Right lobe of liver (tissue), 6 donors: Measurements from ENCODE around the gene LSM14A. TPM values are rescaled to one million over a fixed set of nuclear protein-coding genes. Genes with fewer than 3 reads are reported as not detected.
"Not testable (repeated sequence)": the region's sequence is repeated elsewhere in the genome, so short reads cannot be mapped to it uniquely, and the experiment has no call there.

Experiments used
- ATAC-seq, 4 donors: fragments of 200-7000 bp; cut with Tn5 transposase; one replicate each; pipeline ENCODE4 v1.9.1; 2020; ENCODE audit warnings: mild to moderate bottlenecking in 4 of 4, moderate library complexity in 4 of 4
- DNase-seq, 3 donors: peaks; one replicate each; pipeline ENCODE4 v3.0.0-alpha.2; 2020
- H3K27ac ChIP-seq, 3 donors: fragments of 200-600 bp; one replicate each; pipeline ENCODE4 v1.8.0; 2022
- H3K27me3 ChIP-seq, 2 donors: fragments of 200-600 bp; one replicate each; pipeline ENCODE4 v1.8.0; 2022
- H3K36me3 ChIP-seq, 4 donors: fragments of 200-600 bp; sonication (generic) in 1 of 4; one replicate each; pipeline versions ENCODE4 v1.5.1 to v1.8.0; 2017 to 2022; ENCODE audit warnings: control low read depth in 1 of 4
- H3K4me1 ChIP-seq, 4 donors: fragments of 200-600 bp; sonication (generic) in 1 of 4; one replicate each; pipeline versions ENCODE4 v1.5.1 to v1.8.0; 2017 to 2022; ENCODE audit warnings: control low read depth in 1 of 4
- H3K4me3 ChIP-seq, 3 donors: fragments of 200-600 bp; one replicate each; pipeline ENCODE4 v1.8.0; 2022
- H3K9me3 ChIP-seq, 4 donors: fragments of 200-600 bp; sonication (generic) in 1 of 4; one replicate each; pipeline versions ENCODE4 v1.5.1 to v1.8.0; 2017 to 2022; ENCODE audit warnings: control low read depth in 1 of 4
- POLR2A ChIP-seq: fragments of 450-650 bp; IDR thresholded peaks from one replicate; pipeline ENCODE4 v1.6.1; 2017; ENCODE audit warnings: antibody characterized with exemption, mild to moderate bottlenecking
- WGBS: methylation state at CpG from one replicate; pipeline ENCODE4 v1.1.6; 2018; ENCODE audit warnings: low coverage, low lambda C conversion rate; ENCODE audit not compliant: insufficient coverage; ENCODE audit errors: missing lambda C conversion rate; 5-methylcytosine and 5-hydroxymethylcytosine counted together
- intact Hi-C, 2 donors: fragments of 100-400 bp; cut with DNase I; formaldehyde crosslinking; loops; one replicate each; pipeline versions ENCODE4 v1.11.2 to v1.14.1; 2022
- total RNA-seq, 6 experiments: library from RNA; depleted of rRNA in 2 of 6; stranded (reverse); fragments of >200 nt in 2 of 6; fragmentation: NEBNext Ultra II Directional in 3 of 6; extraction: Animal tissue kit (Norgen Biotek cat#: 25700) in 3 of 6; gene quantifications; one replicate each; pipeline versions ENCODE4 v1.1.0 to v1.2.4, GENCODE V29; 2016 to 2023
- TF ChIP-seq, protein P1 (sequence below), 4 donors: fragments of 200-600 bp in 3 of 4; fragments of 450-650 bp in 1 of 4; IDR thresholded peaks; one replicate each; pipeline versions ENCODE4 v1.5.1 to v1.8.0; 2016 to 2022; ENCODE audit warnings: antibody characterized with exemption in 4 of 4, mild to moderate bottlenecking in 2 of 4
- donor health status: DM: no; HTN: yes; CAD: no.
- donor health status: DM: no; HTN: no; CAD: no.
- donor health status: DM: no; HTN: no; CAD: no.
- donor health status: DM: no; HTN: yes; CAD: no.
- donor health status: DM: no; HTN: yes; CAD: no.

The LSM14A gene
- total RNA-seq, 6 experiments from 2014 or later = 32.1 to 61.9 (median 50.4) TPM

DNA sequence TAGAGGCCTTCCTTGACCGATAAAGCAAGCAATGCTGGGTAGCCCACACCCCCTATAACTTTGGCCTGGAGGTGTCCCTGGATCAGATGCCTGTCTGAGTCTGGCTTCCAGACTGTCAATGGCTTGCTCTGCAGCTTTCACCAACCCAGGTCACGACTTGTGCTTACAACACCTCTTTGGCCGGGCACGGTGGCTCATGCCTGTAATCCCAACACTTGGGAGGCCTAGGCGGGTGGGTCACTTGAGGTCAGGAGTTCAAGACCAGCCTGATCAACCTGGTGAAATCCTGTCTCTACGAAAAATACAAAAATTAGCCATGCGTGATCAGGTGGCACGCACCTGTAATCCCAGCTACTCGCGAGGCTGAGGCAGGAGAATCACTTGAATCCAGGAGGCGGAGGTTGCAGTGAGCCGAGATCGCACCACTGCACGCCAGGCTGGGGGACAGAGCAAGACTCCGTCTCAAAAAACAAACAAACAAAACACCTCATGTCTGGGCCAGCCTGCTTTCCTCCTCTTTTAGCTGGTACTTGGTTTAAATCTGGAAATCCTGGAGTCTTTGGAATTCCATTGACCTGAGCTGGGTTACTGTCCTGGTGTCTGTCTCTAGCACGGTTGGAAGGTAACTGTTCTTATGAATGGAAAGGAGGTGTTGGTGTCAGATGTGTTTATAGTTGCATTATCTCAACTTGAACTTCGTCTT is 71.7 kb downstream of the LSM14A start:
- Histone ChIP-seq H3K4me1 (no peaks in the 10 kb centered on the region), H3K4me3 (no peak overlapping the region), H3K36me3 (no peaks in the 10 kb centered on the region), H3K9me3 (no peaks in the 10 kb centered on the region), H3K27me3 (no peaks in the 10 kb centered on the region), H3K27ac (no peak overlapping the region)
- DNase-seq (no peak), ATAC-seq (peak in 1 of 4 donors; percentile 10)
- 53% methylated on average over 11 of the region's 17 CpGs for WGBS
- intact Hi-C loops = loop anchor here in 1 of 2 donors (10.0 kb wide), 1 partner anchor 101 kb away; no protein-coding TSS in a partner anchor
- TF ChIP-seq, protein P1, sequence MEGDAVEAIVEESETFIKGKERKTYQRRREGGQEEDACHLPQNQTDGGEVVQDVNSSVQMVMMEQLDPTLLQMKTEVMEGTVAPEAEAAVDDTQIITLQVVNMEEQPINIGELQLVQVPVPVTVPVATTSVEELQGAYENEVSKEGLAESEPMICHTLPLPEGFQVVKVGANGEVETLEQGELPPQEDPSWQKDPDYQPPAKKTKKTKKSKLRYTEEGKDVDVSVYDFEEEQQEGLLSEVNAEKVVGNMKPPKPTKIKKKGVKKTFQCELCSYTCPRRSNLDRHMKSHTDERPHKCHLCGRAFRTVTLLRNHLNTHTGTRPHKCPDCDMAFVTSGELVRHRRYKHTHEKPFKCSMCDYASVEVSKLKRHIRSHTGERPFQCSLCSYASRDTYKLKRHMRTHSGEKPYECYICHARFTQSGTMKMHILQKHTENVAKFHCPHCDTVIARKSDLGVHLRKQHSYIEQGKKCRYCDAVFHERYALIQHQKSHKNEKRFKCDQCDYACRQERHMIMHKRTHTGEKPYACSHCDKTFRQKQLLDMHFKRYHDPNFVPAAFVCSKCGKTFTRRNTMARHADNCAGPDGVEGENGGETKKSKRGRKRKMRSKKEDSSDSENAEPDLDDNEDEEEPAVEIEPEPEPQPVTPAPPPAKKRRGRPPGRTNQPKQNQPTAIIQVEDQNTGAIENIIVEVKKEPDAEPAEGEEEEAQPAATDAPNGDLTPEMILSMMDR (IDR thresholded peaks at IDR 0.05) = no peak
- TF ChIP-seq POLR2A = no peak

DNA sequence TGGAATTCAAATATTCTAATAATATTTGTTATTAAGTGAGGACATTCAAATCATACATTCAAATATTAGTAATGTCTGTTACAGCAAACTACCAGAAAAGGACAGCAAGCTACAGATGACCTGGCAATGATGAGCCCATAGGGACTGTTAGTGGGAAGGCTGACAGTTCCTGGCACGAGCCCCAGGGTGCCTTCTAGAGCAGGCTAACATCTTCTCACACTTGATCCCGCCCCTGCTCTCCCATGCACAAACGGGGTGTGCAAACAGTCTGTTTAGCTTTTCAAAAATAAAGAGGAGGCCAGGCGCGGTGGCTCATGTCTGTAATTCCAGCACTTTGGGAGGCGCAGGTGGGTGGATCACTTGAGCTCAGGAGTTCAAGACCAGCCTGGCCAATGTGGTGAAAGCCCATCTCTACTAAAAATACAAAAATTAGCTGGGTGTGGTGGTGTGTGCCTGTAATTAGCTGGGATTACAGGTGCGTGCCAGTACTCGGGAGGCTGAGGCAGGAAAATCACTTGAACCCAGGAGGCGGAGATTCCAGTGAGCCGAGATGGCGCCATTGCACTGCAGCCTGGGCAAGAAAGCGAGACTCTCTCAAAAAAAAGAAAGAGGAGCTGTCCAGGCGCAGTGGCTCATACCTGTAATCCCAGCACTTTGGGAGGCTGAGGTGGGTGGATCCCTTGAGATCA is 72.5 kb downstream of the LSM14A start:
- no peak for DNase-seq
- Histone ChIP-seq H3K36me3 (no peaks in the 10 kb centered on the region), H3K4me1 (no peaks in the 10 kb centered on the region), H3K27ac (no peak overlapping the region), H3K9me3 (no peaks in the 10 kb centered on the region), H3K4me3 (no peak overlapping the region), H3K27me3 (no peaks in the 10 kb centered on the region)
- ATAC-seq = no peak
- intact Hi-C loops = loop anchor here in 1 of 2 donors (10.0 kb wide), 1 partner anchor 100 kb away; no protein-coding TSS in a partner anchor
- TF ChIP-seq, protein P1 (IDR thresholded peaks at IDR 0.05) = no peak
- TF ChIP-seq POLR2A = no peak
- 83% methylated on average over 10 of the region's 13 CpGs for WGBS

DNA sequence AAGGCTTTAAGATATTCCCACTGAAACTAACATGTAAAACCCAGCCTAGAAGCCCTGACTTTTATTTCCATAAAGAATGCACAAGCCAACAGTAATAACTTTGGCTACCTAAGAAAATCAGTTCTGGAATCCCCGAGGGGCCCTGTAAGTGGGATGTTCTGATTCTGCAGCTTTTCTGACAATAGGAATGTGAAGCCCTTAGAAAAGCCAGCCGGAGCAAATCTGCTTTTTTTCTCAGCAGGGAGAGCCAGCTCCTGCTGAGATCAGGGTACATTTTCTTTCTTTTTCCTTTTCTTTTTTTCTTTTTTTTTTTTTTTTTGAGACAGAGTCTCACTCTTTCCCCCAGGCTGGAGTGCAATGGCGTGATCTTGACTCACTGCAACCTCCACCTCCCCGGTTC is 74.0 kb downstream of the LSM14A start:
- TF ChIP-seq, protein P1 (IDR thresholded peaks at IDR 0.05) = no peak
- TF ChIP-seq POLR2A = no peak
- 74% methylated on average over 2 of the region's 4 CpGs for WGBS
- no peak for DNase-seq
- no peaks in the 10 kb centered on the region for H3K4me1 ChIP-seq
- ATAC-seq = no peak
- intact Hi-C loops = loop anchor here in 1 of 2 donors (10.0 kb wide), 1 partner anchor 98 kb away; no protein-coding TSS in a partner anchor
- no peak overlapping the region for H3K27ac ChIP-seq
- H3K36me3 ChIP-seq = no peaks in the 10 kb centered on the region
- H3K4me3 ChIP-seq = no peak overlapping the region
- no peaks in the 10 kb centered on the region for H3K9me3 ChIP-seq
- no peaks in the 10 kb centered on the region for H3K27me3 ChIP-seq

DNA sequence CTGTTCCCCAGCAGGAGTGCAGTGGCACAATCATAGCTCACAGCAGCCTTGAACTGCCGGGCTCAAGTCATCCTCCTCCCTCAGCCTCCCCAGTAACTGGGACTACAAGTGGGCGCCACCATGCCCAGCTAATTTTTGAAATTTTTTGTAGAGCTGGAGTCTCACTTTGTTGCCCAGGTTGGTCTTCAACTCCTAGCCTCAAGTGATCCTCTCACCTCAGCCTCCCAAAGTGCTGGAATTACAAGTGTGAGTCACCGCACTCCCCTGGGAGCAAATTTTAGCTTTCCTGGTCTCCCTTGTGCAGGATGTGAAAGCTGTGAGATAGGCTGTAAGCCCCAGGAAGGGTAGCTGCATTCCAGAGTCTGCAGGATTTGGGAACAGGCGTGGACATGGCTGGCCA is 76.6 kb downstream of the LSM14A start:
- Histone ChIP-seq H3K4me1 (no peaks in the 10 kb centered on the region), H3K27me3 (no peaks in the 10 kb centered on the region), H3K9me3 (no peaks in the 10 kb centered on the region), H3K4me3 (no peak overlapping the region), H3K36me3 (no peaks in the 10 kb centered on the region), H3K27ac (no peak overlapping the region)
- ATAC-seq (no peak), DNase-seq (no peak)
- WGBS = 78% methylated on average over 4 of the region's 4 CpGs
- TF ChIP-seq POLR2A = no peak
- TF ChIP-seq, protein P1 (IDR thresholded peaks at IDR 0.05) = no peak
- intact Hi-C loops = loop anchor here in 1 of 2 donors (10.0 kb wide), 1 partner anchor 96 kb away; no protein-coding TSS in a partner anchor

DNA sequence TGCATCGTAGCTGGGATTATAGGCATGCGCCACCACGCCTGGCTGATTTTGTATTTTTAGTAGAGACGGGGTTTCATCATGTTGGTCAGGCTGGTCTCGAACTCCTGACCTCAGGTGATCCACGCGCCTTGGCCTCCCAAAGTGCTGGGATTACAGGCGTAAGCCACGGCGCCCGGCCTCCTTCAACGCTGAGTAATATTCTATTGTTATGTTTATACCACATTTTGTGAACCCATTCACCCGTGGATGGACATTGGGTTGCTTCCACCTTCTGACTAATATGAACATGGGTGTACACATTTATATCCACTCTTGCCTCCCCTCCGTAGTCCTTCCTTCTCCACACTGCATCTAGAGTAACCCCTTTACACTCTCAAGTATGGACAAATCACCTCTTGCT is 80.9 kb downstream of the LSM14A start:
- H3K27me3 ChIP-seq, DNase-seq, ATAC-seq, H3K9me3 ChIP-seq, H3K4me3 ChIP-seq, H3K36me3 ChIP-seq, H3K27ac ChIP-seq, intact Hi-C loops: not testable (repeated sequence)
- WGBS = 97% methylated on average over 5 of the region's 14 CpGs
- peaks cover 0 to 24% (median 12%) of the 10 kb centered on the region in 4 donors for H3K4me1 ChIP-seq

DNA sequence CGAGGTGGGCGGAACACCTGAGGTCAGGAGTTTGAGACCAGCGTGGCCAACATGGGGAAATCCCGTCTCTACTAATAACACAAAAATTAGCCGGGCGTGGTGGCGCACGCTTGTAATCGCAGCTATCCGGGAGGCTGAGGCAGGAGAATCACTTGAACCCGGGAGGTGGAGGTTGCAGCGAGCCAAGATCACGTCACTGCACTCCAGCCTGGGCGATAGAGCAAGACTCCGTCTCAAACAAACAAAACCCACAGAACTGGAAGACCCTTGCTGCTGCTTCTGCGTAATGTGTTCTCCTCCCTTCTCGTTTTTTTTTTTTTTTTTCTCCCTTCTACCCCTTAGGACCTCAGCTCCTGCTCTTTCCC is 81.4 kb downstream of the LSM14A start:
- WGBS = 49% methylated on average over 11 of the region's 17 CpGs
- Histone ChIP-seq H3K27ac (peak overlapping the region; percentile 95 to 98 (median 95)), H3K4me1 (peaks cover 0 to 24% (median 12%) of the 10 kb centered on the region in 4 donors), H3K4me3 (peak overlapping the region; percentile 75 to 89 (median 84))
- ATAC-seq, H3K27me3 ChIP-seq, H3K9me3 ChIP-seq, H3K36me3 ChIP-seq, DNase-seq, intact Hi-C loops: not testable (repeated sequence)
